Lung (tissue), 12 donors: ENCODE measurements around the gene HES7. TPM values are rescaled to one million over a fixed set of nuclear protein-coding genes. Genes with fewer than 3 reads are reported as not detected.

ENCODE experiments used
- ATAC-seq: fragments of 200-7000 bp; cut with Tn5 transposase; one replicate; pipeline ENCODE4 v1.9.1; 2020; ENCODE audit warnings: moderate number of reproducible peaks; ENCODE audit not compliant: insufficient read depth, low FRiP score
- DNase-seq, 3 donors: peaks; one replicate each; pipeline ENCODE4 v3.0.0-alpha.2; 2013 to 2017
- H3K27ac ChIP-seq, 2 donors: one replicate each; pipeline ENCODE4 v1.5.1; 2013; ENCODE audit warnings: mild to moderate bottlenecking in 2 of 2, moderate library complexity in 2 of 2, control low read depth in 1 of 2, inconsistent platforms in 1 of 2, low read depth in 1 of 2, low read length in 1 of 2
- H3K27me3 ChIP-seq, 3 donors: one replicate each; pipeline ENCODE4 v1.5.1; 2013; ENCODE audit warnings: low read length in 2 of 3; ENCODE audit not compliant: control insufficient read depth in 3 of 3, insufficient read depth in 3 of 3
- H3K36me3 ChIP-seq, 4 donors: one replicate each; pipeline ENCODE4 v1.5.1; 2013; ENCODE audit warnings: low read length in 4 of 4, mild to moderate bottlenecking in 1 of 4, moderate library complexity in 1 of 4; ENCODE audit not compliant: control insufficient read depth in 4 of 4, insufficient read depth in 4 of 4
- H3K4me1 ChIP-seq, 5 donors: one replicate each; pipeline ENCODE4 v1.5.1; 2013; ENCODE audit warnings: low read length in 5 of 5, mild to moderate bottlenecking in 2 of 5, moderate library complexity in 1 of 5; ENCODE audit not compliant: control insufficient read depth in 5 of 5, insufficient read depth in 5 of 5
- H3K4me3 ChIP-seq: one replicate; pipeline ENCODE4 v1.5.1; 2013; ENCODE audit warnings: mild to moderate bottlenecking, control low read depth, moderate library complexity
- H3K9ac ChIP-seq, 2 donors: one replicate each; pipeline ENCODE4 v1.5.1; 2013; ENCODE audit warnings: low read length in 2 of 2, control low read depth in 1 of 2; ENCODE audit not compliant: insufficient read depth in 1 of 2
- H3K9me3 ChIP-seq, 4 donors: one replicate each; pipeline ENCODE4 v1.5.1; 2013; ENCODE audit warnings: low read length in 3 of 4, mild to moderate bottlenecking in 1 of 4, moderate library complexity in 1 of 4; ENCODE audit not compliant: control insufficient read depth in 4 of 4, insufficient read depth in 3 of 4
- WGBS, 2 donors: extraction: QIAGEN DNeasy Blood & Tissue Kit; methylation state at CpG; one replicate each; pipeline ENCODE4 v1.1.7; 2013; 5-methylcytosine and 5-hydroxymethylcytosine counted together
- polyA plus RNA-seq, 2 donors: library from polyadenylated mRNA; stranded (reverse); fragments of 200-250 nt; gene quantifications; one replicate each; pipeline ENCODE4 v1.2.1, GENCODE V29; 2013
- total RNA-seq, 2 donors: library from RNA; depleted of rRNA in 1 of 2; stranded (reverse); fragments of >200 nt in 1 of 2; gene quantifications; one replicate each; pipeline ENCODE4 v1.2.1, GENCODE V29; 2014 to 2021
- TF ChIP-seq, protein P1 (sequence below): IDR thresholded peaks from 2 replicates; pipeline ENCODE4 v1.5.1; 2012; ENCODE audit warnings: mild to moderate bottlenecking; ENCODE audit errors: control extremely low read depth, extremely low read depth
- donor health status: control.
- donor health status: control.
- donor health status: Bipolar disorder and iron deficiency.
- donor health status: healthy.
- donor health status: DM: yes; HTN: yes; CAD: no.

Gene HES7
- total and polyA plus RNA-seq, 4 donors: 0.22 to 0.55 (median 0.28) TPM; not detected in 1

DNA sequence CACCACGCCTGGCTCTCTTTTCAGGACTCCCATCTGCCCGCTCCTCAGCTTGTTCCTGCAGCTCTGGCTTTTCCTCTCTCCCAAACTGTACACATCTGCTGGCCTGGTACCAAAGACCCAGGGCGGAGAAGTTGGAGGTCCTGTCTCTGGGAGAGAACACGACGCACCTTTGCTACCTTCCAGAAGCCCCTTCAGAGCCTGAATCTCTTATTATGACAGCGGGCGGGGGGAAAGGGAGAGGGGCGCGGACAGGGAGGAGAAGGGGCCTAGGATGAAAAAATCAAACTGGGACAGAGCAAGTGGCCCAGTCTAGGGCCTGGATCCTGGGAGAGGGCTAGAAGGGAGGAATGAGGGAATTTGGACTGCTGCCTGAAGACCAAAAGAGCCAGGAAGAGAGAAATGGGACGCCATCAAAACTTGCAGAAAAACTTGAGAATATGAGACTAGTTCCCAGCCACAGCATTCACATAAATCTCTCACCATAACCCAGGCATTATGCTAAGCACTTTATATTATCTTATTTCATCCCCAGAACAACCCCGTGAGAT lies 30.8 kb upstream of the HES7 start:
- DNase-seq: peak in 1 of 3 donors; percentile 69
- H3K27ac ChIP-seq: peak overlapping the region; percentile 89 to 100
- no peak for ATAC-seq
- H3K36me3 ChIP-seq: peaks cover 4 to 17% (median 13%) of the 10 kb centered on the region in 4 donors
- H3K9ac ChIP-seq: peak overlapping the region; percentile 41 to 100
- H3K4me3 ChIP-seq: peak overlapping the region; percentile 94
- TF ChIP-seq, protein P1, sequence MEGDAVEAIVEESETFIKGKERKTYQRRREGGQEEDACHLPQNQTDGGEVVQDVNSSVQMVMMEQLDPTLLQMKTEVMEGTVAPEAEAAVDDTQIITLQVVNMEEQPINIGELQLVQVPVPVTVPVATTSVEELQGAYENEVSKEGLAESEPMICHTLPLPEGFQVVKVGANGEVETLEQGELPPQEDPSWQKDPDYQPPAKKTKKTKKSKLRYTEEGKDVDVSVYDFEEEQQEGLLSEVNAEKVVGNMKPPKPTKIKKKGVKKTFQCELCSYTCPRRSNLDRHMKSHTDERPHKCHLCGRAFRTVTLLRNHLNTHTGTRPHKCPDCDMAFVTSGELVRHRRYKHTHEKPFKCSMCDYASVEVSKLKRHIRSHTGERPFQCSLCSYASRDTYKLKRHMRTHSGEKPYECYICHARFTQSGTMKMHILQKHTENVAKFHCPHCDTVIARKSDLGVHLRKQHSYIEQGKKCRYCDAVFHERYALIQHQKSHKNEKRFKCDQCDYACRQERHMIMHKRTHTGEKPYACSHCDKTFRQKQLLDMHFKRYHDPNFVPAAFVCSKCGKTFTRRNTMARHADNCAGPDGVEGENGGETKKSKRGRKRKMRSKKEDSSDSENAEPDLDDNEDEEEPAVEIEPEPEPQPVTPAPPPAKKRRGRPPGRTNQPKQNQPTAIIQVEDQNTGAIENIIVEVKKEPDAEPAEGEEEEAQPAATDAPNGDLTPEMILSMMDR: no peak
- H3K9me3 ChIP-seq: no peaks in the 10 kb centered on the region
- no peaks in the 10 kb centered on the region for H3K27me3 ChIP-seq
- peaks cover 5 to 58% (median 31%) of the 10 kb centered on the region in 5 donors for H3K4me1 ChIP-seq
- 28 to 58% methylated on average over 10 to 11 of the region's 11 CpGs for WGBS, 2 donors

DNA sequence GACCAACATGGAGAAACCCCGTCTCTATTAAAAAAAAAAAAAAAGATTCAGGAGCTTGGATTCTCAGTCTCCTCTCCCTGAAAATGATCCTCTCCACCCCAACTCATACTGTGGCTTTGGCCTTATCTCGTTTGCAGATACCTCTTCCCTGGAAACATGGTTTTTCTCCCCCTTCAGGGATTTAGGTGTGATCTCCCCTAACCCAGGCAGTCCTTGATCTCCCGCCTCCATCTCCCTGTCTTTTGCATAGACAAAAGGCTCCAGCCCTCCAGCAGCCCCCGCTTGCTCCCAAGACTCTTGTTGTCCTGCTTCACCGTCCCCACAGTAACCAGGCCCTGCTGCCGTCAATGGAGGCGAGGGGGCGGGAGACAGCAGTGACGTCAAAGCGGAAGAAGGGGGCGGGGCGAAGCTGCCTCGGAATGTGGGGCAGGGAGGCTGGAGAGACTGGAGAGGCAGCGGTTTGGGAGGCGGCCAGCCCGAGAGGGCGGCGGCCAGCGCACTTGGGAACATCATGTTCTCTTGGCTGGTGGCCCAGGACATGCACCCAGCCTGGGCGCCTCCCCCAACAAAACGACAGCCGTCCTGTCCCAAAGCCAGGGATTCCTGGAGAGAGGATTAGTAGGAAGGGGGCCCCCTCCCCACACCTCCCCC lies 30.2 kb upstream of the HES7 start:
- TF ChIP-seq, protein P1: no peak
- no peaks in the 10 kb centered on the region for H3K9me3 ChIP-seq
- peak; percentile 11 for ATAC-seq
- peaks cover 5 to 58% (median 31%) of the 10 kb centered on the region in 5 donors for H3K4me1 ChIP-seq
- peak overlapping the region; percentile 74 to 100 for H3K9ac ChIP-seq
- H3K27ac ChIP-seq: peak overlapping the region; percentile 99 to 100
- WGBS, 2 donors: 3% methylated on average over 22 of the region's 22 CpGs
- peaks cover 10 to 17% (median 16%) of the 10 kb centered on the region in 4 donors for H3K36me3 ChIP-seq
- peak overlapping the region; percentile 94 for H3K4me3 ChIP-seq
- peak; percentile 100 for DNase-seq
- no peaks in the 10 kb centered on the region for H3K27me3 ChIP-seq

DNA sequence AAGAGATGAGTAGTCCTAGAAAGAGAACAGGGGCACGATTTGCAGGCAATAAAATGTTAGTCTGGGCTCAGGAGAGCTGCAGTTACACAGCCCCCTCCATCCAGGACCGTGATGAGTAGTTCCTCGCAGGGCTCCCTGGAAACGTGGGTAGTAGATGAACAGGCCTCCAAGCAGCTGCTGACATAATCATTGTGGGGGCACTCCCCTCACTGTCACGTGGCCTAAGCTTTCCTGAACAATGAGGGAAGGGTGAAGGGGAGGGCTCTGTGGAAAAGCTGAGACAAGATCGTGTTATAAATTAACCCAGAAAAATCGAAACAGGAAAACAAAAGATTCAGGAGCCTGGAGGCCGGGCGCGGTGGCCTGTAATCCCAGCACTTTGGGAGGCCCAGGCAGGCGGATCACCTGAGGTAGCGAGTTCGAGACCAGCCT lies 29.6 kb upstream of the HES7 start:
- H3K9ac ChIP-seq: peak overlapping the region; percentile 74 to 98
- no peaks in the 10 kb centered on the region for H3K27me3 ChIP-seq
- peak overlapping the region; percentile 98 to 99 for H3K27ac ChIP-seq
- peak; percentile 78 to 86 (median 85) for DNase-seq
- 17 to 25% methylated on average over 13 of the region's 13 CpGs for WGBS, 2 donors
- H3K9me3 ChIP-seq: no peaks in the 10 kb centered on the region
- peaks cover 5 to 58% (median 29%) of the 10 kb centered on the region in 5 donors for H3K4me1 ChIP-seq
- peaks cover 10 to 21% (median 16%) of the 10 kb centered on the region in 4 donors for H3K36me3 ChIP-seq
- TF ChIP-seq, protein P1: no peak
- H3K4me3 ChIP-seq: no peak overlapping the region
- no peak for ATAC-seq
